Left ventricle myocardium inferior (tissue), 1 donor: ENCODE results near the gene ASIC1. TPM values are rescaled to one million over a fixed set of nuclear protein-coding genes. Genes with fewer than 3 reads are reported as not detected.
A peak's percentile ranks its signal among the peaks of the same experiment; 100 is the strongest.

Experiments
- DNase-seq: peaks from one replicate; pipeline ENCODE4 v3.0.0-alpha.2; 2020
- H3K27ac ChIP-seq: fragments of 200-600 bp; replicated peaks from 2 replicates; pipeline ENCODE4 v1.8.0; 2021
- H3K27me3 ChIP-seq: fragments of 200-600 bp; 2 replicates; pipeline ENCODE4 v1.8.0; 2021; ENCODE audit warnings: low read depth
- H3K36me3 ChIP-seq: fragments of 200-600 bp; 2 replicates; pipeline ENCODE4 v1.8.0; 2021
- H3K4me1 ChIP-seq: fragments of 200-600 bp; 2 replicates; pipeline ENCODE4 v1.8.0; 2021
- H3K4me3 ChIP-seq: fragments of 200-600 bp; 2 replicates; pipeline ENCODE4 v1.8.0; 2021; ENCODE audit warnings: mild to moderate bottlenecking, moderate library complexity
- H3K9me3 ChIP-seq: fragments of 200-600 bp; replicated peaks from 2 replicates; pipeline ENCODE4 v1.8.0; 2021
- intact Hi-C: fragments of 100-400 bp; cut with micrococcal nuclease; formaldehyde crosslinking; loops from one replicate; pipeline ENCODE4 v1.11.0; 2022
- total RNA-seq: library from RNA; stranded (reverse); fragmentation: NEBNext Ultra II Directional; extraction: Animal tissue kit (Norgen Biotek cat#: 25700); gene quantifications from one replicate; pipeline ENCODE4 v1.2.1, GENCODE V29; 2021
- TF ChIP-seq, protein P1 (sequence below): fragments of 200-600 bp; IDR thresholded peaks from 2 replicates; pipeline ENCODE4 v1.8.0; 2021; ENCODE audit warnings: antibody characterized with exemption, mild to moderate bottlenecking, borderline replicate concordance
- donor health status: DM: no; HTN: yes; CAD: no; lungs with severe emphysema.

Gene ASIC1
- total RNA-seq, 1 donor from 2014 or later = 0.96 TPM

DNA sequence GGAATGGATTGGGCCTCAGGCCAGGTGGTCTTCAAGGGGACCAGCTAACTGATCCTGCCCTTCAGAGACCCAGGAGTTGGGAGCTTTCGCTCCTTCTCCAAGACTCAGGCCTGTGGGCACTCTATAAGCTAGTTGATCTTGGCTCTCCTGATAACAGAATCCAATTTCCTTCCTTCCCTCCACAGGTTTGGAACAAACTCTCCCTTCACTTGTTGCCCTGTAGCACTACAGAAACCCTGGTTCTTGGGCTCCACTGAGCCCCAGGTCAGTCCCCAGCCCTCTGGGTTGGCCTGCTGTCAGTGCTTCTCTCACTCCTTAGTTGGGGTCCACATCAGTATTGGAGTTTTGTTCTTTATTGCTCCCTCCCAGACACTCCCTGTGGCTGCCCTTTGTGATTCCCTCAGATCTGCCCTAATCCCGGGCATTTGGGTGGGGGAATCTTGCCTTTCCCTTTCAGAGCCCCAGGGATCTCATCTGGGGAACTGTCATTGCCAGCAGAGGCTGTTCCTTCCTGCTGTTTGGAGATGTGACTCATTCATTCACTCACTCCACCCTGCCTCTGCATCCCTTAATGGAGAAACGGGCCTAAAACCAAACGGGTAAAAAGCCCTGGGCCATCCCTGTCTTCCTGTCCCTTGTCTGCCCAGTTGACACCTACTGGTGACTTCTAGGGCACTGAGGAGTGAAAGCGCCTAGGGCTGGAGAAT, 42.1 kb downstream of the ASIC1 start:
- H3K4me1 ChIP-seq = peaks cover 27% of the 10 kb centered on the region
- peak overlapping the region; percentile 21 for H3K27ac ChIP-seq
- H3K4me3 ChIP-seq = no peak overlapping the region
- no peaks in the 10 kb centered on the region for H3K9me3 ChIP-seq
- H3K27me3 ChIP-seq = no peaks in the 10 kb centered on the region
- DNase-seq = no peak
- H3K36me3 ChIP-seq = peaks cover 64% of the 10 kb centered on the region
- TF ChIP-seq, protein P1, sequence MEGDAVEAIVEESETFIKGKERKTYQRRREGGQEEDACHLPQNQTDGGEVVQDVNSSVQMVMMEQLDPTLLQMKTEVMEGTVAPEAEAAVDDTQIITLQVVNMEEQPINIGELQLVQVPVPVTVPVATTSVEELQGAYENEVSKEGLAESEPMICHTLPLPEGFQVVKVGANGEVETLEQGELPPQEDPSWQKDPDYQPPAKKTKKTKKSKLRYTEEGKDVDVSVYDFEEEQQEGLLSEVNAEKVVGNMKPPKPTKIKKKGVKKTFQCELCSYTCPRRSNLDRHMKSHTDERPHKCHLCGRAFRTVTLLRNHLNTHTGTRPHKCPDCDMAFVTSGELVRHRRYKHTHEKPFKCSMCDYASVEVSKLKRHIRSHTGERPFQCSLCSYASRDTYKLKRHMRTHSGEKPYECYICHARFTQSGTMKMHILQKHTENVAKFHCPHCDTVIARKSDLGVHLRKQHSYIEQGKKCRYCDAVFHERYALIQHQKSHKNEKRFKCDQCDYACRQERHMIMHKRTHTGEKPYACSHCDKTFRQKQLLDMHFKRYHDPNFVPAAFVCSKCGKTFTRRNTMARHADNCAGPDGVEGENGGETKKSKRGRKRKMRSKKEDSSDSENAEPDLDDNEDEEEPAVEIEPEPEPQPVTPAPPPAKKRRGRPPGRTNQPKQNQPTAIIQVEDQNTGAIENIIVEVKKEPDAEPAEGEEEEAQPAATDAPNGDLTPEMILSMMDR = no peak
- intact Hi-C loops = no loop called here

DNA sequence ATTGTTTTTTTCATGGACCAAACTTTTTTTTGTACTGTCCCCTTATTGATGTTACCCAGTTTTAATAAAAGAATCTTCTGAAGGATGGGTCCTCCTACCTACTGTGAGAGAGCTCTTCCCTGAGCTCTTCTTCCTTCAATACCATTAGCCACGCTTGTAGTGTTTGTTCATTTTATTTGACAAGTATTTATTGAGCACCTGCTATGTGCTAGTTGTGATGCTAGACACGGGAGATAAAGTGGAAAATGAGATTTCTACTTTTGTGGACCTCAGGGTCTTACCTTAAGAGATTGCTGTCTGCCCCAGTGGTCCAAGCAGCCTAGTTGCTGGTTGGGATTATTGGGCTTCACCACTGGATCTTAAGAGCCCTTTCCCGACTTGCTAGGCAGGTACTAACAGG, 43.2 kb downstream of the ASIC1 start:
- intact Hi-C loops = no loop called here
- H3K4me3 ChIP-seq = no peak overlapping the region
- peaks cover 53% of the 10 kb centered on the region for H3K36me3 ChIP-seq
- H3K4me1 ChIP-seq = peaks cover 38% of the 10 kb centered on the region
- H3K27me3 ChIP-seq = no peaks in the 10 kb centered on the region
- H3K27ac ChIP-seq = no peak overlapping the region
- no peak for DNase-seq
- no peaks in the 10 kb centered on the region for H3K9me3 ChIP-seq
- TF ChIP-seq, protein P1 = no peak

DNA sequence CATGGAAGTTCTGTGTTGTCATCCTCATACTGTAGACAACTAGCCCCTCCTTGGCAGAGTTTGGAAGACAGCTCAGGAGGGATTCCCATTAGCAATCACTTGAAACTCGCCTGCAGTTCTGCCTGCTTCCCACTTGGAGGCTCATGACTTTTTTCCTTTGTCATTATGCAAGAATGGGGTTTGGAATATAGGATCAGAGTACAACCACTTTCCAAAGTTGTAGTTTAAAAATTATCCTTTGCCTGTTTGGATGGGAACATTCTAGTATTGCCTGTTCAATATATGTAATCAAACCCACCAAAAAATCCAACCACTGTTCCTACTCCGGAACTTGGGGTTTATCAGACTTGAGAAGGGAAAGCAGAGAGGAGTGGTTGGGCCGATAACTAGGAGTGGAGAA, 44.3 kb downstream of the ASIC1 start:
- Histone ChIP-seq H3K4me3 (no peak overlapping the region), H3K36me3 (peaks cover 42% of the 10 kb centered on the region), H3K27me3 (no peaks in the 10 kb centered on the region), H3K4me1 (peaks cover 42% of the 10 kb centered on the region), H3K27ac (peak overlapping the region; percentile 27), H3K9me3 (no peaks in the 10 kb centered on the region)
- no peak for DNase-seq
- TF ChIP-seq, protein P1 = peak; percentile 48
- intact Hi-C loops = no loop called here

DNA sequence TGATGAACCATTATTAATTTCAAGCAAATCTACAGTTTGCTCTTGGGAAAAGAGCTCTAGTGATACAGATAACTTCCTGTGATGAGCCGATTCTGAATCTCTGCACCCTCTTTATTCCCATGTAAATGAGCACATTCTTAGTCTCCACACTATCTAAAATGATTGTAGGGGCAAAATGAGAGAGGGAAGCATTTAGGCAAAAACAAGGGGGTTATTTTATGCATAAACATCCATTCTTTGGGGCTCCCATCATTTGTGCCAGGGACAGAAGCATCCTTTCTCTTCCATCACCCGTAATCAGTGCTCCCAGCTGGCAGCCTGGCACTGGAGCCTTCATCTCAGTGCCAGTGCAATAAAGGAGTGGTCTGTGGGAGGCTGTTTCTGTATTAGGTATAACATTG, 44.7 kb downstream of the ASIC1 start:
- DNase-seq = no peak
- Histone ChIP-seq H3K4me1 (peaks cover 42% of the 10 kb centered on the region), H3K27ac (peak overlapping the region; percentile 66), H3K27me3 (no peaks in the 10 kb centered on the region), H3K36me3 (peaks cover 37% of the 10 kb centered on the region), H3K9me3 (no peaks in the 10 kb centered on the region), H3K4me3 (no peak overlapping the region)
- TF ChIP-seq, protein P1 = no peak
- intact Hi-C loops = no loop called here

DNA sequence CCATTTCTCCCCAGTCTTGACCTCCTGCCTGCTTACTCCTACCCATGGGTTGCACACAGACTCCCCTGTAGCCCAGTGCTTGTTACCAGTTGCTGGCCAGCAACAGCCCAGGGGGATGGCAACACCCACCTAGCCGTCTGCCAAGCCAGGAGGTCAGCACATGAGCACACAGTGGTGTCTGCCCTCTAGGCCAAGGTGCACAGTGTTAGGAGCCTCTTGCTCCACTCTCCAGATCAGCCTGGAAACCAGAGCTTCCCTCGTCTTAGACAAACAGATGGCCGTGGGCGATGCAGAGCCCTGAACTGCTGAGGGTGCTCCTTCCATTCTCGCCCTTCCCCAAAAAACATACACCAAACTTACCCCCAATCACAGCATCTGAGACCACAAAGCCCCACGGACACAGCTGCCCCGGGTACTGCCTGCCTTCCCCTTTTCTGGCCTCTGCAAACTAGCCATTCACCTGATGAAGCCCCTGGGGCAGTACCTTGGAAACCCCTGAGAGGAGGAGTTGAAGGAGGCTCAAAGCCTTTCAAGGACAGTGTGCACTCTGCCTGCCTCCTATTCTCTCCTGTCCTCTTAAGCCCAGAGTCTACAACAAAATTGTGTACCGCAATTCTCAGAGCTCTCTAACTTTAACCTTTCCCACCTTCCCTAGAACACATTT, 45.4 kb downstream of the ASIC1 start:
- Histone ChIP-seq H3K27me3 (no peaks in the 10 kb centered on the region), H3K4me1 (peaks cover 42% of the 10 kb centered on the region), H3K27ac (peak overlapping the region; percentile 66), H3K4me3 (no peak overlapping the region), H3K36me3 (peaks cover 31% of the 10 kb centered on the region), H3K9me3 (no peaks in the 10 kb centered on the region)
- intact Hi-C loops = no loop called here
- TF ChIP-seq, protein P1 = no peak
- no peak for DNase-seq
